DMS53 treated with DMSO at 0.1 percent for 48 hours (cell line): ENCODE data around the gene KIAA1210.
"Not testable (repeated sequence)": the region's sequence is repeated elsewhere in the genome, so short reads cannot be mapped to it uniquely, and the experiment has no call there.

Experiments used
- DNase-seq: peaks from one replicate; lab custom pipeline; 2025; ENCODE audit not compliant: unreplicated experiment; lab: John Stamatoyannopoulos, UW

The KIAA1210 gene

DNA sequence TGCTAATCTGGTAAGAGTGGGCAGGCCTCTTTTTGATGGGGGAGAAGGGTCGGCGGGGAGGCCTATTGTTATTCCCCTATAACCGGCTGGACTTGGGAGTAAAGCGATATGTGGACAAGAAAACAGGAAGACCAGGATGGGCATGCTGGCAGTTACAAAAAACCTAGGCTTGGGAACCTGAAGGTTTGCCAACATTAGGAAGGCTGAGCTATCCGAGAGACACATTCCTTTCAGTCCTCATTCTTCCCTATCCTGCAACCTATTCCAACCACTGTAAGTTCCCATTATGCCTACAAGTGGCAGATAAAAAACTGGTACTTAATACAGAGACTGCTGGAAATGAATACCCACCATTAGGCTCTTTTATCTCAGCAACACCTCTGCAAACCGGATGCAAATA lies 87.2 kb downstream of the KIAA1210 start:
- DNase-seq: no peak

- peak; percentile 43 for DNase-seq
These were observed 91.2 kb downstream of the KIAA1210 start for GRCh38 chrX:119036107-119037029.

DNA sequence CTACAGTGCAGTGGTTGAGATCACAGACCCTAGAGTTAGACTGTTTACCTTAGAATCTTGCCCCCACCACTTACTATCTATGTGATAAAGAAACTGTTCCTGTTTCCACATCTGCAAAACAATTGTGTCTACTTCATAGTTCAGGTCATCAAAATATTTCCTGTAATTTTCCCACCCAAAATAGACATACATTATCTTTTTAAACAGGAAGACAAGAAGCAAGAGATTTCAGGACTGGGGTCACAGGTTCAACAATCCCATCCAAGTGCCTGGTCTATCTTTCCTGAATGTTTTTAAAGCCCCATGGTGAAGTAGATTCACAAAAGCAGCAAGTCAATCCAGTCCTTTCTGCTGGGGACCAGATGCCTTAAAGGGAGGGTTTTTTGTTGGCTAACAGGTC lies 96.6 kb downstream of the KIAA1210 start:
- DNase-seq: no peak

DNA sequence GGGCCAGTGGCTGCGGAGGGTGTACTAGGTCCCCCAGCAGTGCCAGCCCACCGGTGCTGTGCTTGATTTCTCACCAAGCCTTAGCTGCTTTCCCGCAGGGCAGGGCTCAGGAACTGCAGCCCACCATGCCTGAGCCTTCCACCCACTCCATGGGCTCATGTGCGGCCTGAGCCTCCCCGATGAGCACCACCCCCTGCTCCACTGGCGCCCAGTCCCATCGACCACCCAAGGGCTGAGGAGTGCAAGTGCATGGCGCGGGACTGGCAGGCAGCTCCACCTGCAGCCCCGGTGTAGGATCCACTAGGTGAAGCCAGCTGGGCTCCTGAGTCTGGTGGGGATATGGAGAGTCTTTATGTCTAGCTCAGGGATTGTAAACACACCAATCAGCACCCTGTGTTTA lies 98.0 kb downstream of the KIAA1210 start:
- DNase-seq: not testable (repeated sequence)

GRCh38 chrX:119028733-119029330 lies 98.8 kb downstream of the KIAA1210 start:
- DNase-seq: no peak
